LoVo (cell line): ENCODE results near the gene SLC16A12.
"Not testable (repeated sequence)": the region's sequence is repeated elsewhere in the genome, so short reads cannot be mapped to it uniquely, and the experiment has no call there.

ENCODE experiments used
- DNase-seq: peaks from one replicate; pipeline ENCODE4 v3.0.0-alpha.2; 2016; ENCODE audit warnings: low spot score

Gene SLC16A12

DNA sequence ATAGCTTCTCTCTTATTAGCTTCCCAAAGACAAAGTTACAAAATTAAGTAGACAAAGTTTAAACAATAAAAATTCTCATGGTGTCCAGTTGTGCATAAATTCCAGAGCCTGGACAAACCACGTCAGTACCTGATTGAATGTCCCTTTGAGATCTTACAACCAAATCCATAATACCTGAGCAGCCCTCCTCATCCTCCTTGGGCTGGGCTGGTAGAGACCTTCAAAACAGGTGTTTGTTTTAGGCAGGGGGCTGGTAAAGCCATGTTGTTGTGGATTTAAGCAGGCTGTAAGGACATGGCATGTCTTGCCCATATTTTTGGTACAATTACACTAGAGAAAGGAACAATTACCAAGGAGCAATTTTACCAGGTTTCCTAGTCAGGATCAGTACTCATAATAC, 118.9 kb downstream of the SLC16A12 start:
- no peak for DNase-seq

DNA sequence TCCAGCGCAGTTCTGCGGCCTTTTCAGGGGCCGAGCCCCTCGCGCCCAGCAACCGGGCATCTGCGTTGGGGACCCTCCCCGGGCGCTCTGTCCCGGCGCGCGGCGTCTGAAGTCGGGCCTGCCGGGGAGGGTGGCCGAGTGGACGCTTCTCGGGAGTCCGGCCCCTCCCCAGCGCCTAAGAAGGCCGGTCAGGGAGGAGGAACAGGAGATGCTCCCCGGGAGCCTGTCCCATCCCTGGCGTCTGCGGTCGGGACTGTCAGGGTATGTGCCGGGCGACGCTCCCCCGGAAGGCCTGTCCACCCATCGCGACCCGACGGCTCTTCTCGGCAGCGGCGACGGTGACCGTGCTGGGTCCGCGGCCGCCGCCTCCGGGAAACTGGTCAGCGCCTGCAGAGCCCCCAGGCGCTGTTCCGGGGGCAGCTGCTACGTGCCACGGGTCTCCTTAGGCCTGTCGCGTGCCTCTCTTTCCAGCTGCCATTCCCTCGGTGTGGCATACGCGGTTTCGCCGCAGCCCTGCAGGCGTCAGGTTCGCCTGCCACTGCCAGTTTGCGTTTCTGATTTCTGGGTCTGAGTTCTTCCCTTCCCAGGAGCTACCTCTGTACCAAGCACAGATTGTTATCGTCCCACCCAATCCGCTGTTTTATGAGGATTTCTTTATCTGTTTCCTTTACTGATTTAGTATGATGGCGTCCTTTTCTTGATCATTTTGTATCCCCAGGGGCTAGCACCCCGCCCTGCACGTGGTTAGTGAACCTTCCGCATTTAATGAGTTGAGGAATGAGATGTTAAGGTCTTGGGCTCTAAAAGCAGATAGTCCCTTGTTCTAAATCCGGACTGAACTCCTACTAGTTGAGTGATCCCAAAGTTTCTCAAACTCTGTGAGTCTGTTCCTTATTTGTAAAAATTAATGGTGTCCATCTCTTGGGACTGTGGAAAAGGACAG, 120.2 kb downstream of the SLC16A12 start:
- DNase-seq: peak; percentile 37

DNA sequence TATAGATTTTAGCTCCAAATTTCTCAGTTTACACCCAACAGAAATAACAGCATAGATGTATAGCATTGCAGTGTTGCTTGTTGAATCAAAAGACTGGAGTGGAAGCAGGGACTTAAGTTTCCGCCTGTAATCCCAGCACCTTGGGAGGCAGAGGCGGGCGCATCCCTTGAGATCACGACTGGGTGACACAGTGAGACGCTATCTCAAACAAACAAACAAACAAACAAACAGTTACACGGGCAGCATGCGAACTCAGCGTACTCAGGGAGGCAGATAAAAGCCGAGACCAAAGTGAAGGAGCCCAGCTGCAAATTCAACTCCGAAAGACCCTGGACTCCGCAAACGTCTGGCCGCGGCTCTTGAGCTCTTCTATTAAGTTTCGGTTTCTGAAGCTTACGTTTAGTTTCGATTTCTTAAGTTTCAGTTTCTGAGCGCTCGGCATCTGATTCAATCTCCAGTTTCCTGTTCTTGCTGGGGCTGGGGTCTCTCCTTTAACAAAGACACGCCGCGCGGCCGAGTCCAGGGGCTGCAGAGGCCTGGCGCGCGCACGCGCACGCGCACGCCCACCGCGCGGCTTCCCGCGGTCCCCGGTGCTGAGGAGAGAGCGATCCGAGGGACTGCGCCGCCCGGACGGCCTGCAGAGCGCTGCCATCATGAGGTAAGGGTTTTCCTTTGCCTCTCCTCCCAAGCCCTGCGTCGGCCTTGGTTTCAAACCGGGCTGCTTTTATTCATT, 121.1 kb downstream of the SLC16A12 start, which contains the start of gene IFIT5:
TSS of gene IFIT5 (plus strand) at position 423 of the 733 bp plus-strand sequence. CDS start at position 654, 231 bp downstream.
- peak; percentile 68 for DNase-seq

DNA sequence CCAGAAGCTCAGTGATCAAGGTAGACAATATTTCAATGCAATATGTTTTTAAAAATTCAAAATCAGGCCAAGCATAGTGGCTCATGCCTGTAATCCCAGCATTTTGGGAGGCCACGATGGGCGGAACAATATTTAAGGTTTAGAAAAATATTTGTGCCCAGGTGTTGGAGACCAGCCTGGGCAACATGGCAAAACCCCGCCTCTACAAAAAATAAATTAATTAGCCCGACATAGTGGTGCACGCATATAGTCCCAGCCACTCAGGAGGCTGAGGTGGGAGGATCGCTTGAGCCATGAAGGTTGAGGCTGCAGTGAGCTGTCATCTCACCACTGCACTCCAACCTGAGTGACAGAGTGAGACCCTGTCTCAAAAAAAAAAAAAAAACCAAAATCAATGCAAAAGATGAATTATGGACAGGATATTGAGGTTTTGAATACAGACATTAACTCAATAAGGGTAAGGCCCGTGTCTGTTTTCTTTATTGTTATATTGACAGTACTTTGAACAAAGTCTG, 121.9 kb downstream of the SLC16A12 start:
- no peak for DNase-seq

DNA sequence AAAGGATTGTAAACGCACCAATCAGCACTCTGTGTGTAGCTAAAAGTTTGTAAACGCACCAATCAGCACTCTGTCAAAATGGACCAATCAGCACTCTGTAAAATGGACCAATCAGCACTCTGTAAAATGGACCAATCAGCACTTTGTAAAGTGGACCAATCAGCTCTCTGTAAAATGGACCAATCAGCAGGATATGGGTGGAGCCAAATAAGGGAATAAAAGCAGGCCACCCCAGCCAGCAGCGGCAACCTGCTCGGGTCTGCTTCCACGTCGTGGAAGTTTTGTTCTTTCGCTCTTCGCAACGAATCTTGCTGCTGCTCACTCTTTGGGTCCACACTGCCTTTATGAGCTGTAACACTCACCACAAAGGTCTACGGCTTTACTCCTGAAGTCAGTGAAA, 123.1 kb downstream of the SLC16A12 start:
- not testable (repeated sequence) for DNase-seq

DNA sequence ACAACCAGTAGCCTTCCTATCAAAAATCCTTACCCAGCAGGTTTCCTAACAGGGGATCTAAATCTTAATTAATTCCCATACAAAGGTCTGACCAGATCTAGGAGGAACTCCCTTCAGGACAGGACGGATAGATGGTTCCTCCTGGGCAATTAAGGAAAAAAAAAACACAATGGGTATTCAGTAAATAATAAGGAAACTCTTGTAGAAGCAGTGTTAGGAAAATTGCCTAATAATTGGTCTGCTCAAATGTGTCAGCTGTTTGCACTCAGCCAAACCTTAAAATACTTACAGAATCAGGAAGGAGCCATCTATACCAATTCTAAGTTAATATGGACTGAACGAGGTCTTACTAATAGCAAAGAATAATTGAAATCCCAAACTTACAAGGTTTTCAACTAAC, 124.3 kb downstream of the SLC16A12 start:
- DNase-seq: not testable (repeated sequence)

DNA sequence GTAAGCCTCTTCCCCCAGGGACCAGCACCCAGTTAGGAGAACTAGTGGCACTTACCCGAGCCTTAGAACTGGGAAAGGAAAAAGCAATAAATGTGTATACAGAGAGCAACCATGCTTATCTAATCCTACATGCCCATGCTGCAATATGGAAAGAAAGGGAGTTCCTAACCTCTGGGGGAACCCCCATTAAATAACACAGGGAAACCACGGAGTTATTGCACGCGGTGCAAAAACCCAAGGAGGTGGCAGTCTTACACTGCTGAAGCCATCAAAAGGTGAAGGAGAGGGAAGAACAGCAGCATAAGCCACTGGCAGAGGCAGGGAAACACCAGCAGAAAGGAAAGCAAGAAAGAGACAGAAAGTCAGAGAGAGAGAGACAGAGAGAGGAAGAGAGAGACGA, 124.8 kb downstream of the SLC16A12 start:
- DNase-seq: not testable (repeated sequence)

DNA sequence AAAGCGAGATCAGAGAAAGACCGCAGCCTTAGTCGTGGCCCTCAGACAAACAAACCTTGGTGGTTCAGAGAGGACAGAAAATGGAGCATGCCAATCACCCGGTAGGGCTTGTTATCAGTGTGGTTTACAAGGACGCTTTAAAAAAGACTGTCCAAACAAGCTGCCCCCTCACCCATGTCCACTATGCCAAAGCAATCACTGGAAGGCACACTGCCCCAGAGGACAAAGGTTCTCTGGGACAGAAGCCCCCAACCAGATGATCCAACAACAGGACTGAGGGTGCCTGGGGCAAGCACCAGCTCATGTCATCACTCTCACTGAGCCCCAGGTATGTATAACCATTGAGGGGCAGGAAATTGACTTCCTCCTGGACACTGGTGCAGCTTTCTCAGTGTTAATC, 126.1 kb downstream of the SLC16A12 start:
- not testable (repeated sequence) for DNase-seq

DNA sequence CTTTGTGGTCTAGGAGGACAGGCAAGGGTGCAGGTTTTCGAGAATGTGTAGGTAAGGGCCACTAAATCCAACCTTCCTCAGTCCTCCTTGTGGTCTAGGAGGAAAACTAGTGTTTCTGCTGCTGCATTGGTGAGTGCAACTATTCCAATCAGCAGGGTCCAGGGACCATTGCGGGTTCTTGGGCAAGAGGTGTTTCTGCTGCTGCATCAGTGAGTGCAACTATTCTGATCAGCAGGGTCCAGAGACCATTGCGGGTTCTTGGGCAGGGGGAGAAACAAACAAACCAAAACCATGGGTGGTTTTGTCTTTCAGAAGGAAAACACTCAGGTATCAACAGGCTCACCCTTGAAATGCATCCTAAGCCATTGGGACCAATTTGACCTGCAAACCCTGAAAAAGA, 127.6 kb downstream of the SLC16A12 start:
- not testable (repeated sequence) for DNase-seq

DNA sequence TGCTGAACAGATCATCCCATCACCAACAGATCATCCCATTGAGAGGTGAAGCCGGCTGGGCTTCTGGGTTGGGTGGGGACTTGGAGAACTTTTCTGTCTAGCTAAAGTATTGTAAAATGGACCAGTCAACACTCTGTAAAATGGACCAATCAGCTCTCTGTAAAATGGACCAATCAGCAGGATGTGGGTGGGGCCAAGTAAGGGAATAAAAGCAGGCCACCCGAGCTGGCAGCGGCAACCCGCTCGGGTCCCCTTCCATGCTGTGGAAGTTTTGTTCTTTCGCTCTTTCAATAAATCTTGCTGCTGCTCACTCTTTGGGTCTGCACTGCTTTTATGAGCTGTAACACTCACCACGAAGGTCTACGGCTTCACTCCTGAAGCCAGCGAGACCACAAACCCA, 129.2 kb downstream of the SLC16A12 start:
- not testable (repeated sequence) for DNase-seq

DNA sequence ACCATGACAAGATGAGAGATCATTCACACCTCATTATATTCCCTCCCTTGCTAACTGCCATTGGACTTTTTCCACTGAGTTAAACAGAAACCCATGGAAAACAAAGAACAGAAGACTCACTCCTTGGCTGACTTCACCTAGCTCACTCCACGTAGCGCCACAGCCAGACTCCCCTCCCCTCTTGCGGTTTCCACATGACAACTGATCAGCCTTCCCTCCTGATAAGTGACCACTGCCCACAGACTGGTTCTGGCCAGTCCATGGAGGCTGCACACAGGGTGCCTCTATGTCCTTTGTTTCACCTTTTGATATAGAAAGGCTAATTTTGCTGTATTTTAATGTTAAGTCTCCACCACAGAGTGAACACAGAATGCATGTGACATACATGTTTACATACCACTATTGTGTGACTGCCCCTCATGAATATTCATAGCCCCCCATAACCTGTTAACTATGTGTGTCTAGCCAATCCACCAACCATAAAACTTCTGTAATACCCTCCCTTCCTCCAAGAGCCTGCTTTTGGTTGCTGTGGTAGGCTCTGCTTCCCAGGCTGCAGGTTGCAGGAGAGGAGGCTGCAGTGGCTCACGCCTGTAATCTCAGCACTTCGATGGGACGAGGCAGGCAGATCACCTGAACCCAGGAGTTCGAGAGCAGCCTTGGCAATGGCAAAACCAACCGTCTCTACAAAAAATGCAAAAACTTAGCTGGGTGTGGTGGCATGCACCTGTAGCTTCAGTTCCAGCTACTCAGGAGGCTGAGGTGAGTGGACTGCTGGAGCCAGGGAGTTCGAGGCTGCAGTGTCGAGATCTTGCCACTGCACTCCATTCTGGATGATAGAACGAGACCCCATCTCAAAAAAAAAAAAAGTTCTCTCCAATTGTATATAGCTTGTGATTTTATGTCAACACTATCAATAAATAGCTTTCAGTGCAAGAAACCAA, 131.0 kb downstream of the SLC16A12 start:
- DNase-seq: no peak

DNA sequence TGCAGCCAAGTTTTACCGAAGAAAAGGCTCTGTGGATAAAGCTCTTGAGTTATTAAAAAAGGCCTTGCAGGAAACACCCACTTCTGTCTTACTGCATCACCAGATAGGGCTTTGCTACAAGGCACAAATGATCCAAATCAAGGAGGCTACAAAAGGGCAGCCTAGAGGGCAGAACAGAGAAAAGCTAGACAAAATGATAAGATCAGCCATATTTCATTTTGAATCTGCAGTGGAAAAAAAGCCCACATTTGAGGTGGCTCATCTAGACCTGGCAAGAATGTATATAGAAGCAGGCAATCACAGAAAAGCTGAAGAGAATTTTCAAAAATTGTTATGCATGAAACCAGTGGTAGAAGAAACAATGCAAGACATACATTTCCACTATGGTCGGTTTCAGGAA, 132.4 kb downstream of the SLC16A12 start:
- no peak for DNase-seq

DNA sequence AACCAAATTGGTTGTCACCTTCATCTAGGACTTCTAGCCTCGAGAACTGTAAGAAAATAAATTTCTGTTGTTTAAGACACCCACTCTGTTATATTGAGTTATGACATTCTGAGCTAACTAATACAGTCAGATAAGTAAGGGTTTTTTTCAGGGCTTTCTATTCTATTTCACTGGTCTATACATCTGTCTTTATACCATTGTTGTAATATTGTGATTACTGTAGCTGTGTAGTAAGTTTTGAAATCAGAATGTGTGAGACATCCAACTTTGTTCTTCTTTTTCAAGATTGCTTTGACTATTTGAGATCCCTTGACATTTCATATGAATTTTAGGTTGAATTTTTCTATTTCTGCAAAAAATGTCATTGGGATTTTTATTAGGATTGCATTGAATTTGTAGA, 135.4 kb downstream of the SLC16A12 start:
- no peak for DNase-seq

DNA sequence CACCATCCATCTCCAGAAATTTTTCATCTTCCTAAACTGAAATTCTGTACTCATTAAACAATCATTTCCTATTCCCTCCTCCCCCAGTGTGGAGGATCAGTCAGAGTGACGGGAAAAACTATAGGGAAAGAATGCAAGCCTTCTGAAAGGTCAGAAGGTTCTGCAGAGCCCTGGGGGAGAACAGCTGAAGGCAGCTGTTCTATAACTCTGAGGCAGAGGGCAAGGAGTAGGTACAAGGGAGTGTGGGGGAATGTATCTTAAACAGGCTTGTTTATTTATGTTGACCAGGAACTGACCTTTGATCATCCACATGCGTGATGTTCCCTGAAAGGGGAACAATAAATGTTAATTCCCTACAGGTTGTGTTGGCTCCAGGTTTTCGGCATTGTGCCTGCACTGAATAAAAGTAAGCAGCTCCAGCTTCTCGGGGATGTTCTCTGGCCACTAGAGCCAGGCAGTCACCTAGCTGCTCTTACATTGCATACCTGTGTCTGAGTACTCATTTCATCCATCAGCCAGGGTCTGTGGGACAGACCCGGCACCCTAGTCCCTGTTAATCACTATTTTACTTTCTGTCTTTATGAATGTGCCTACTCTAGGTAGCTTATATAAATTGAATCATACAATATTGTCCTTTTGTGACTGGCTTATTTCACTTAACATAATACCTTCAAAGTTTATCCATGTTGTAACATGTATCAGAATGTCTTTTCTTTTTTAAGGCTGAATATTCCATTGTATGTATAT, 137.2 kb downstream of the SLC16A12 start:
- DNase-seq: peak; percentile 32

DNA sequence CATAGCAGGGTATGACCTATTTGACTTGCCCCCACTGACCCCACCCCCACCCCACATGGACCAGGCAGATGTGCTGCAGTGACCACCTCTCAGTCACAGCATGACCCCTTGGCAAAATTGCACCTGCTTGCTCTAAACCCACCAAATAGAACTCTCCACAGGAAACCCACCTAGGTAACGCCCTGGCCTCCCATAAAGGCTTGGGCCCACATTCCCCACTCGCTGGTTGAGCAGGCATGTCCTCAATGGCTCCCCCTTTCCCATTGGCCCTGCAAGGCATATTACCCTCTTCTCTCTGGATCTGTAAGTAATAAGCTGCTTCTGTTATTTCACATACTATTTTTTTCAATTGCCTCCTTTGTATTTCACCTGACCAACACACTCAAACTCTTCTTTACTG, 140.3 kb downstream of the SLC16A12 start:
- DNase-seq: no peak

DNA sequence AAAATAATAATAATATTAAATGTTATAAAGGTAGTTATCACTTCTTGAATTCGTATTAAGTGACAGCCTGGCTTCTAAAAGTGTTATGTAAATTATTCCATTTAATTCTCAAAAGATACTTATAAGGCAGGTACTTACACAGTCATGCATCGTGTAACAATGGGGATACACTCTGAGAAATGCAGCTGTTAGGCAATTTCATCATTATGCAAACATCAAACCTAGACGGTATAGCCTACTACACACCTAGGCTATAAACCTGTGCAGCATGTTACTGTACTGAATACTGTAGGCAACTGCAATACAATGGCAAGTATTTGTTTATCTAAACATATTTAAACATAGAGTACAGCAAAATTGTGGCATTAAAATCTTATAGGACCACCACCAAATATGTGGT, 141.5 kb downstream of the SLC16A12 start:
- DNase-seq: no peak

DNA sequence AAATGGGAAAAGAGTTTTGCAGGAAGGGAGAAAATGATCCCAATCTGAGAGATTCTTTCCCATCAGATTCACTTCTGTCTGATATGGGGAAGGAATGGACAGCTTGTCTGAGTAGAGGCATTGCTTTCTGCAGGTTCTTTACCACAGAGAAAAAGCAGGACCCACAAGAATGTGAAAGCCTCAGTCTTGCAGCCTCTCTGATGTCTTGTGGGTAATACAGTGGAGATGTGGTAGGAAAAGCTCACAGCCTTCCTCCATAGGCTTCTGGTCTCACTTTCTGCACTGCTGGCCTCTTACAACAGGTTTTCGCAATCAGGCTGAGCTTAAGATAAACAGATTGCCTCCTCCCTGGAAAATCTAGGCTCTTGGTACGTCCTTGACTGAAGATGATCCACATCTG, 142.4 kb downstream of the SLC16A12 start:
- no peak for DNase-seq

DNA sequence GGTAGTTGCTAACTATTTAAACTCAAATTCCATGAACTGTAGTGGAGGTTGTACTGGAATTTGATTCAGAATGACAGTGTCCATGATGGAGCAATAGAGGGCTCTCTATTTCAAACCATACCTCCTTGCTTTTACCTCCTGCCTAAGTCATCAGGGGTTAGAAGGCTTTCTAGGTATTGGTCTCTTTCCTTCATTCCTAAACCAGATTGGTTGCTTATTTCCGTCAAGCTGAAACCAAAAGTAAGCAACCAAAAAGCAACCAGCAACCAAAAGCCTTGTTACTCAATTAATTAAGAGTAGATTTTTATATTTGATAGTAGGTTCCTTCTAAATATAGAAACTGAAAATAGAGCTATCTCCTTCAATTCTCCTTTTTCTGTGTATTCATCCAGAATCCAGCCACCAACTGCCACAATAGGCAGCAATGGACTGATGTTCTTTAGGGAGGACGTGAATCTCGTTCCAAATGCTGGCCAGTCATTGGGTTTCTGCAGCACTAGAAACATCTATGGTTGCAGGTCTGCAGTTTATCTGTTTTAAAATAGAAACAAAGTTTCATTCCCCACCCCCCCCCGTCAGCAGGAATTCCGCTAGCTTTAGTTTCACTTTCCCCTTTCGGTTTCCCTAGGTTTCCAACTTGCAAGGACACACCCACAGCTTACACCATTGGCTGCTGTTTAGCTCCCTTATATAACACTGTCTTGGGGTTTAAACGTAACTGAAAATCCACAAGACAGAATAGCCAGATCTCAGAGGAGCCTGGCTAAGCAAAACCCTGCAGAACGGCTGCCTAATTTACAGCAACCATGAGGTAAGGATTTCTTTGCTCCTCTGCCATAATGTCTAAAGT, 143.3 kb downstream of the SLC16A12 start, which contains the start of gene IFIT1:
TSS of gene IFIT1 (plus strand) at position 717 of the 850 bp plus-strand sequence. CDS start at position 807, 90 bp downstream.
- DNase-seq: peak; percentile 78

DNA sequence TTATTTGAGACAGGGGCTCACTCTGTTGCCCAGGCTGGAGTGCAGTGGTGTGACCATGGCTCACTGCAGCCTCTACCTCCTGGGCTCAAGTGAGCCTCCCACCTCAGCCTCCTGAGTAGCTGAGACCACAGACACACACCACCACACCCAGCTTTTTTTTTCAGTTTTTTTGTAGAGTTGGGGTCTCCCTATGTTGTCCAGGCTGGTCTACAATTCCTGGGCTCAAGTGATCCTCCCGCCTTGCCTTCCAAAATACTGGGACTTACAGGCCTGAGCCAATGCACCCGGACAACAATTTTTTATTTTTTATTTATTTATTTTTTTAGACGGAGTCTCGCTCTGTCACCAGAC, 144.2 kb downstream of the SLC16A12 start:
- not testable (repeated sequence) for DNase-seq
